SK-N-SH (cell line): ENCODE results near the gene MRPL58. TPM values are rescaled to one million over a fixed set of nuclear protein-coding genes. Genes with fewer than 3 reads are reported as not detected.

ENCODE experiments used
- CTCF ChIA-PET: fragments of 300-600, 350-600 bp; formaldehyde crosslinking; extraction: SDS; loops from one replicate; lab custom pipeline; 2021; lab: Yijun Ruan, JAX
- POLR2A ChIA-PET: fragments of 350-600 bp; sonication (Branson Sonifier 250); formaldehyde crosslinking; extraction: SDS; loops from one replicate; lab custom pipeline; 2020; ENCODE audit warnings: antibody characterized with exemption, inconsistent platforms; lab: Yijun Ruan, JAX
- DNase-seq: peaks from one replicate; pipeline ENCODE4 v3.0.0; 2012
- H2AFZ ChIP-seq: fragments of 200-600 bp; sonication (generic); 2 replicates; pipeline ENCODE4 v1.8.1; 2016; ENCODE audit warnings: antibody characterized with exemption, mild to moderate bottlenecking, low read depth
- H3F3A ChIP-seq: fragments of 200-600 bp; sonication (generic); replicated peaks from 2 replicates; pipeline ENCODE3; 2016; ENCODE audit warnings: antibody characterized with exemption, mild to moderate bottlenecking; ENCODE audit not compliant: insufficient read depth
- H3K27ac ChIP-seq, 2 experiments: fragments of 200-500 bp in 1 of 2; fragments of 200-600 bp in 1 of 2; sonication (Bioruptor generic) in 1 of 2; sonication (generic), shearing (Covaris generic) in 1 of 2; 2 replicates each; pipeline versions ENCODE4 v1.5.1 to v1.6.1; 2014 to 2016; ENCODE audit warnings: low read depth in 2 of 2, inconsistent platforms in 1 of 2, low read length in 1 of 2, mild to moderate bottlenecking in 1 of 2, mixed read lengths in 1 of 2
- H3K27me3 ChIP-seq: fragments of 200-600 bp; sonication (generic), shearing (Covaris generic); 2 replicates; pipeline ENCODE4 v1.6.1; 2016; ENCODE audit warnings: mixed run types; ENCODE audit not compliant: insufficient read depth
- H3K36me3 ChIP-seq, 2 experiments: fragments of 200-500 bp in 1 of 2; fragments of 200-600 bp in 1 of 2; sonication (Bioruptor generic) in 1 of 2; sonication (generic) in 1 of 2; replicated peaks in 1 of 2; 2 replicates each; pipeline versions ENCODE3 to v1.5.1; 2014 to 2016; ENCODE audit warnings: low read length in 1 of 2, mild to moderate bottlenecking in 1 of 2; ENCODE audit not compliant: insufficient read depth in 2 of 2, control insufficient read depth in 1 of 2
- H3K4me1 ChIP-seq, 2 experiments: fragments of 200-500 bp in 1 of 2; fragments of 200-600 bp in 1 of 2; sonication (Bioruptor generic) in 1 of 2; sonication (generic), shearing (Covaris generic) in 1 of 2; 2 replicates each; pipeline versions ENCODE4 v1.5.1 to v1.6.1; 2014 to 2016; ENCODE audit warnings: low read depth in 1 of 2, low read length in 1 of 2, mixed run types in 1 of 2; ENCODE audit not compliant: insufficient read depth in 2 of 2, control insufficient read depth in 1 of 2
- H3K4me2 ChIP-seq: fragments of 200-600 bp; sonication (generic), shearing (Covaris generic); 2 replicates; pipeline ENCODE4 v1.6.1; 2017; ENCODE audit warnings: mixed run types
- H3K4me3 ChIP-seq, 2 experiments: fragments of 200-500 bp in 1 of 2; fragments of 200-600 bp in 1 of 2; sonication (Bioruptor generic) in 1 of 2; sonication (generic), shearing (Covaris generic) in 1 of 2; 2 replicates each; pipeline versions ENCODE4 v1.5.1 to v1.8.1; 2014 to 2016; ENCODE audit warnings: low read depth in 2 of 2, inconsistent platforms in 1 of 2, low read length in 1 of 2, mild to moderate bottlenecking in 1 of 2, mixed read lengths in 1 of 2, moderate library complexity in 1 of 2
- H3K79me2 ChIP-seq: fragments of 200-600 bp; sonication (generic); 2 replicates; pipeline ENCODE4 v1.8.1; 2017; ENCODE audit warnings: mild to moderate bottlenecking; ENCODE audit not compliant: insufficient read depth
- H3K9ac ChIP-seq: fragments of 200-600 bp; sonication (generic); 2 replicates; pipeline ENCODE4 v1.6.1; 2017; ENCODE audit warnings: mixed run types
- H3K9me2 ChIP-seq: fragments of 200-600 bp; sonication (generic); 2 replicates; pipeline ENCODE4 v1.6.1; 2017; ENCODE audit warnings: mixed run types
- H3K9me3 ChIP-seq: fragments of 200-600 bp; sonication (generic); 2 replicates; pipeline ENCODE4 v1.6.1; 2017; ENCODE audit warnings: mixed run types, mild to moderate bottlenecking, moderate library complexity
- H4K20me1 ChIP-seq: fragments of 200-600 bp; sonication (generic); 2 replicates; pipeline ENCODE4 v1.6.1; 2017; ENCODE audit warnings: mild to moderate bottlenecking, mixed run types; ENCODE audit not compliant: insufficient read depth
- CHD2 ChIP-seq: fragments of 150-350 bp; IDR thresholded peaks from 2 replicates; pipeline ENCODE4 v1.6.1; 2018; ENCODE audit warnings: low read length; ENCODE audit not compliant: partially characterized antibody
- ELF1 ChIP-seq: IDR thresholded peaks from 2 replicates; pipeline ENCODE4 v1.4.0; 2012
- EP300 ChIP-seq, 2 experiments: IDR thresholded peaks; 2 replicates each; pipeline versions ENCODE4 v1.4.0 to v1.6.1; 2012; ENCODE audit warnings: borderline replicate concordance in 1 of 2, low read depth in 1 of 2, low read length in 1 of 2
- FOSL2 ChIP-seq: IDR thresholded peaks from 2 replicates; pipeline ENCODE4 v1.4.0; 2012; ENCODE audit warnings: low read depth, mild to moderate bottlenecking, moderate library complexity, borderline replicate concordance
- FOXM1 ChIP-seq: IDR thresholded peaks from 2 replicates; pipeline ENCODE4 v1.4.0; 2012; ENCODE audit warnings: low read depth, mild to moderate bottlenecking
- GABPA ChIP-seq: IDR thresholded peaks from 2 replicates; pipeline ENCODE4 v1.4.0; 2012; ENCODE audit warnings: low read depth, mild to moderate bottlenecking
- GATA2 ChIP-seq: sonication (generic); formaldehyde crosslinking; IDR thresholded peaks from 2 replicates; pipeline ENCODE4 v1.5.0; 2020; ENCODE audit warnings: mild to moderate bottlenecking, missing genetic modification reagents
- JUND ChIP-seq: IDR thresholded peaks from 2 replicates; pipeline ENCODE4 v1.4.0; 2012
- MAX ChIP-seq: IDR thresholded peaks from 2 replicates; pipeline ENCODE4 v1.4.0; 2012; ENCODE audit warnings: low read depth
- NFIC ChIP-seq: IDR thresholded peaks from 2 replicates; pipeline ENCODE4 v1.4.0; 2012; ENCODE audit warnings: borderline replicate concordance
- NRF1 ChIP-seq: IDR thresholded peaks from 2 replicates; pipeline ENCODE4 v1.6.1; 2012; ENCODE audit warnings: low read depth, mild to moderate bottlenecking, low read length
- PBX3 ChIP-seq: IDR thresholded peaks from 2 replicates; pipeline ENCODE4; 2012
- POLR2AphosphoS5 ChIP-seq: IDR thresholded peaks from 2 replicates; pipeline ENCODE4 v1.6.1; 2012; ENCODE audit warnings: low read depth, low read length
- RAD21 ChIP-seq: IDR thresholded peaks from 2 replicates; pipeline ENCODE4 v1.6.1; 2012; ENCODE audit warnings: mild to moderate bottlenecking, low read length
- RCOR1 ChIP-seq: fragments of 150-350 bp; IDR thresholded peaks from 2 replicates; pipeline ENCODE4 v1.6.1; 2017; ENCODE audit warnings: antibody characterized with exemption, low read length
- SIN3A ChIP-seq: IDR thresholded peaks from 2 replicates; pipeline ENCODE4 v1.6.1; 2012; ENCODE audit warnings: low read depth, mild to moderate bottlenecking, low read length, moderate library complexity, borderline replicate concordance
- TAF1 ChIP-seq: IDR thresholded peaks from 2 replicates; pipeline ENCODE4 v1.6.1; 2012; ENCODE audit warnings: low read depth, mild to moderate bottlenecking, low read length, moderate library complexity, borderline replicate concordance
- TCF12 ChIP-seq: IDR thresholded peaks from 2 replicates; pipeline ENCODE4 v1.4.0; 2012
- TEAD4 ChIP-seq: IDR thresholded peaks from 2 replicates; pipeline ENCODE4 v1.4.0; 2012; ENCODE audit warnings: mild to moderate bottlenecking, borderline replicate concordance; ENCODE audit not compliant: insufficient read depth
- USF1 ChIP-seq: IDR thresholded peaks from 2 replicates; pipeline ENCODE4 v1.4.0; 2012; ENCODE audit warnings: low read depth, borderline replicate concordance
- USF2 ChIP-seq: fragments of 150-350 bp; IDR thresholded peaks from 2 replicates; pipeline ENCODE4 v1.6.1; 2017; ENCODE audit warnings: antibody characterized with exemption, low read length, low read depth, borderline replicate concordance
- YY1 ChIP-seq: IDR thresholded peaks from 2 replicates; pipeline ENCODE4 v1.4.0; 2012; ENCODE audit warnings: low read depth, mild to moderate bottlenecking
- ZBTB33 ChIP-seq: IDR thresholded peaks from 2 replicates; pipeline ENCODE4 v1.4.0; 2012; ENCODE audit warnings: low read depth, borderline replicate concordance
- WGBS: methylation state at CpG from one replicate; pipeline ENCODE4 v1.1.6; 2017; ENCODE audit warnings: low lambda C conversion rate; 5-methylcytosine and 5-hydroxymethylcytosine counted together
- polyA plus RNA-seq, 3 experiments: library from polyadenylated mRNA; depleted of rRNA; stranded (reverse); fragments of >200 nt; gene quantifications; 2 replicates each; pipeline ENCODE4 v1.2.3, GENCODE V29; 2012

The MRPL58 gene
- polyA plus RNA-seq, 1 of the 3 experiments (the other 2 are of a cell fraction): 87.3 TPM

- WGBS: 89% methylated on average over 6 of the region's 6 CpGs
- no peak overlapping the region for H3K9ac ChIP-seq
- no peak overlapping the region for H3K4me2 ChIP-seq
Measured at GRCh38 chr17:75065562-75066151, 53.2 kb downstream of the MRPL58 start.

GRCh38 chr17:75067856-75068255 lies 55.4 kb downstream of the MRPL58 start:
- Histone ChIP-seq H3K4me1 (no peaks in the 10 kb centered on the region; a peak in 1 of 4 replicates), H3K9me2 (no peaks in the 10 kb centered on the region), H3K4me3 (no peak overlapping the region), H3K9ac (no peak overlapping the region), H3K4me2 (no peak overlapping the region), H3K79me2 (no peaks in the 10 kb centered on the region), H3K27ac (no peak overlapping the region), H2AFZ (no peak overlapping the region), H3K9me3 (no peaks in the 10 kb centered on the region), H3K27me3 (no peaks in the 10 kb centered on the region), H3K36me3 (peaks cover 10 to 27% of the 10 kb centered on the region in 2 experiments), H4K20me1 (no peaks in the 10 kb centered on the region), H3F3A (no peaks in the 10 kb centered on the region)
- 77% methylated on average over 4 of the region's 4 CpGs for WGBS
- DNase-seq: no peak
- TF ChIP-seq ZBTB33 (no peak), TEAD4 (no peak), EP300 (IDR thresholded peaks at IDR 0.05; ENCODE audit: borderline replicate concordance in 1 of 2, low read depth in 1 of 2, low read length in 1 of 2) (no peak), ELF1 (no peak), TCF12 (no peak), TAF1 (no peak), GATA2 (CRISPR knock-in tag) (no peak), POLR2AphosphoS5 (no peak), RAD21 (no peak), NRF1 (no peak), USF1 (no peak), MAX (no peak), PBX3 (no peak), RCOR1 (no peak), SIN3A (no peak), CHD2 (no peak), YY1 (no peak), GABPA (no peak)
- ChIA-PET POLR2A (no interaction called here), CTCF (interaction anchor here (1.2 to 2.3 kb wide), 3 partner anchors 19 to 132 kb away, joined by 3 to 7 read pairs (median 3); no protein-coding TSS in a partner anchor)

More at GRCh38 chr17:75065562-75066151, 53.2 kb downstream of the MRPL58 start:
- H3K36me3 ChIP-seq: peaks cover 18 to 48% of the 10 kb centered on the region in 2 experiments
- no peaks in the 10 kb centered on the region for H3K9me3 ChIP-seq
- ChIA-PET POLR2A (no interaction called here), CTCF (interaction anchor here (0.7 kb wide), 1 partner anchor 164 kb away, joined by 3 read pairs; no protein-coding TSS in a partner anchor)
- H3K4me3 ChIP-seq: no peak overlapping the region
- H3K4me1 ChIP-seq: no peaks in the 10 kb centered on the region; a peak in 1 of 4 replicates
- H3F3A ChIP-seq: no peaks in the 10 kb centered on the region
- TF ChIP-seq CHD2: no peak
- no peak for TF ChIP-seq YY1
- TF ChIP-seq USF2: no peak
- TF ChIP-seq POLR2AphosphoS5: no peak
- no peak for TF ChIP-seq FOXM1
- TF ChIP-seq RAD21: no peak
- TF ChIP-seq SIN3A: no peak
- TF ChIP-seq TEAD4: no peak
- no peak for TF ChIP-seq FOSL2
- no peak for TF ChIP-seq NFIC
- TF ChIP-seq JUND: no peak
- H4K20me1 ChIP-seq: no peaks in the 10 kb centered on the region
- H2AFZ ChIP-seq: no peak overlapping the region
- no peaks in the 10 kb centered on the region for H3K27me3 ChIP-seq
- H3K27ac ChIP-seq: no peak overlapping the region
- no peaks in the 10 kb centered on the region for H3K9me2 ChIP-seq
- H3K79me2 ChIP-seq: no peaks in the 10 kb centered on the region
- DNase-seq: no peak
